ENCODE results near the gene PRR23E.

Gene PRR23E

GRCh38 chr3:127192576-127193232, at the start of gene PRR23E:
TSS of gene PRR23E (plus strand) at chr3:127193131. CDS start at chr3:127196686, 3,555 bp downstream.
- Mint-ChIP-seq H3K36me3 (ENCODE audit: low read depth) (no peaks in the 10 kb centered on the region), H3K9me3 (peaks cover 7% of the 10 kb centered on the region), H3K27ac (no peak within 1 kb of the TSS), H3K27me3 (no peaks in the 10 kb centered on the region), H3K4me1 (ENCODE audit: low read depth) (no peaks in the 10 kb centered on the region), H3K4me3 (no peak within 1 kb of the TSS)
- no peak for DNase-seq

DNA sequence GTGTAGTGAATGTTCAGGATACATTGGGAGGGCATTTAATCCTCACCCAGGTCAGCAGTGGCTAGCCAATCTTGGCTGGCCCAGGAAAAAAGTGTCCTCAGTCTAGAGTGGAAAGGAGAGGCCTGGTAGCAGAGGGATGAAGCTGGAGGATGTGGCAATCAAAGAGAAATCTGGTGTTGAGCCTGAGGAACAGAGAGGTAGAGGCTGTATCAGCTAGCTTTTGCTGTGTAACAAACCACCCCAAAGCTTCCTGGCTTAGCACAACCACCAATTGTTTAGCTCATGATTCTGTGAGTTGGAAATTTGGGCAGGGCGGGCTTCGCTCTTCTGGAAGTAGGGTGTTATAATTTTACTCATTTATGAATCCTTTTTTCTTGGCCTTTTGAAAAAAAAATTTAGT, 49.8 kb upstream of the PRR23E start:
- Mint-ChIP-seq H3K27me3 (peaks cover 5% of the 10 kb centered on the region), H3K36me3 (ENCODE audit: low read depth) (no peaks in the 10 kb centered on the region), H3K4me1 (ENCODE audit: low read depth) (no peaks in the 10 kb centered on the region), H3K9me3 (peaks cover 3% of the 10 kb centered on the region), H3K27ac (no peak overlapping the region), H3K4me3 (no peak overlapping the region)
- no peak for DNase-seq

DNA sequence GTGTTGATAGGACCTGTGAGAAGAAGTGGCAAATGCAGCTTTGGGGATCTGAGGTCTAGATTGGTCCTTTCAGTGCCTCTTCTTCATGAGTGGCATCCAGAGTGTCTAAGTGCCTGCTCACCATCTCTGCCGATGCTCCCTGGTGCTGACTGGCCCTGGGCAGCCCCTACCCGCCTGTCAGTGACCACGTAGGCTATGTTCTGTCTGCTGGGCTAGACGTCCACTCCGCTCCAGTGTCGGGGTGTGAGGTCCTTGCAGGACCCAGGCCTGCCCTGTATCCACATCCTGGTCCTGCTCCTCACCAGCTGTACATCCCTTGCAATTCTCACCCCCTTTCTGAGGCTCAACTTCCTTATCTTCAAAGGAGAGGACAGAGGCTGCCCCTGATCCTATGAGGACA, 48.3 kb upstream of the PRR23E start:
- Mint-ChIP-seq H3K27me3 (no peaks in the 10 kb centered on the region), H3K4me1 (ENCODE audit: low read depth) (no peaks in the 10 kb centered on the region), H3K9me3 (peaks cover 3% of the 10 kb centered on the region), H3K4me3 (no peak overlapping the region), H3K36me3 (ENCODE audit: low read depth) (no peaks in the 10 kb centered on the region), H3K27ac (no peak overlapping the region)
- DNase-seq, result no peak

DNA sequence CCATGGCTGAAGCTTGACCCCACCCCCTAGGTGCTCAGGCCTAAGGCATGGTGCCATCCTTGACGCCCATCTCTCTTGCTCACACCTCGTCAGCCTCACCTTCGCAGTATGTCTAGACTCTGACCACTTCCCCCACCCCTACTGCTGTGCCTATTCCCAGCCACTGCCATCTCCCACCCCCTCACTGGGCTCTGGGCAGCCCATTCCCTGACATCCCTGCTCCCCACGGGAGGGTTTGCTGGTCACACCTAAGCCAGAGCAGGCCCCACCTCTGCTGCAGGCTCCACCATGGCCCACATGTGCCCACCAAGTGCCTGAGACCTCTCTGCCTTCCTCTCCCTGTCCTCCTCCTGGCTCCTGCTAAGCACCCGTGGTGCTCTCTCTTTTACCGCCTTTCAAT, 47.7 kb upstream of the PRR23E start:
- peaks cover 3% of the 10 kb centered on the region for H3K9me3 Mint-ChIP-seq
- no peaks in the 10 kb centered on the region for H3K4me1 Mint-ChIP-seq (ENCODE audit: low read depth)
- H3K27ac Mint-ChIP-seq, result no peak overlapping the region
- no peaks in the 10 kb centered on the region for H3K36me3 Mint-ChIP-seq (ENCODE audit: low read depth)
- no peak for DNase-seq
- H3K4me3 Mint-ChIP-seq, result no peak overlapping the region
- H3K27me3 Mint-ChIP-seq, result no peaks in the 10 kb centered on the region

- peaks cover 3% of the 10 kb centered on the region for H3K9me3 Mint-ChIP-seq
- no peak overlapping the region for H3K27ac Mint-ChIP-seq
- no peaks in the 10 kb centered on the region for H3K36me3 Mint-ChIP-seq (ENCODE audit: low read depth)
- DNase-seq, result no peak
- H3K4me1 Mint-ChIP-seq (ENCODE audit: low read depth), result no peaks in the 10 kb centered on the region
- no peak overlapping the region for H3K4me3 Mint-ChIP-seq
- H3K27me3 Mint-ChIP-seq, result peaks cover 3% of the 10 kb centered on the region
Observed at GRCh38 chr3:127147291-127147885, 45.5 kb upstream of the PRR23E start.

DNA sequence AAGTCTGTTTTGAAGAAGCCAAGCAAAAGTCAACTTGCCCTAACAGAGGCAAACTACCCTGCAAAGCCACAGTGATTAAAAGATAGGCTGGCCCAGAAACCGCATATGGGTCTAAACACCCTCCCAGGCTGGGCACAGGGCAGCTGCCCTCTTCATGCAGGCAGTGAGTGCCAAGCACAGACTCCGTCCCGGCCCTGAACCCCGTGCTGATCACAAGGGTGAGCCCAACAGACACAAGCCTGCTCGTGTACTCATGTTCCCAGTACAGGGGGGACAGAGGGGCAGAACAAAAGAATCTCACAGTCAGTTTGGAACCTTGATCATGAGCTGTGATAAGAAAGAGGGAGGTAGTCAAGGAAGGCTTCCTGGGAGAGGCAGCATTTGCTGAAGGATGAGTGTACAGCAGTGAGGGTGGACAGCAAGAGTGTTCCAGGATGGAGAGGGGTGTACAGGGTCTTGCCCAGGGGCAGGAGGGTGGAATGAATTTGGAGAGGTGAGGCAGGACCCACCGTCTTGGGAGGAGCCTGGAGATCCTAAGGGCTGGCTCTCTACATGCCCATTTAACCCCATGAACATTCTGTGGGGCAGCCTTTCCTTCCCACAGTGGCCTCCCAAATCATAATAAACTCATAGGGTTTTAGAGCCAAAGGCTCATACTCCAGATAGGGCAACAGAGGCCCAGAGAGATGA, 43.2 kb upstream of the PRR23E start:
- H3K4me3 Mint-ChIP-seq, result no peak overlapping the region
- H3K27me3 Mint-ChIP-seq, result peaks cover 3% of the 10 kb centered on the region

GRCh38 chr3:127150513-127151250, 42.2 kb upstream of the PRR23E start:
- Mint-ChIP-seq H3K36me3 (ENCODE audit: low read depth) (no peaks in the 10 kb centered on the region), H3K27me3 (peaks cover 3% of the 10 kb centered on the region), H3K27ac (no peak overlapping the region), H3K4me1 (ENCODE audit: low read depth) (no peaks in the 10 kb centered on the region), H3K9me3 (no peaks in the 10 kb centered on the region), H3K4me3 (no peak overlapping the region)
- DNase-seq, result peak; percentile 2

More for the DNA sequence above, 43.2 kb upstream of the PRR23E start:
- H3K27ac Mint-ChIP-seq, result no peak overlapping the region
- no peaks in the 10 kb centered on the region for H3K4me1 Mint-ChIP-seq (ENCODE audit: low read depth)
- no peaks in the 10 kb centered on the region for H3K36me3 Mint-ChIP-seq (ENCODE audit: low read depth)
- DNase-seq, result peak; percentile 8
- no peaks in the 10 kb centered on the region for H3K9me3 Mint-ChIP-seq

- Mint-ChIP-seq H3K4me3 (no peak overlapping the region), H3K36me3 (ENCODE audit: low read depth) (no peaks in the 10 kb centered on the region), H3K27me3 (peaks cover 3% of the 10 kb centered on the region), H3K9me3 (no peaks in the 10 kb centered on the region), H3K4me1 (ENCODE audit: low read depth) (no peaks in the 10 kb centered on the region), H3K27ac (no peak overlapping the region)
- DNase-seq, result no peak
Observed at GRCh38 chr3:127151251-127151564, 41.7 kb upstream of the PRR23E start.

GRCh38 chr3:127151992-127152650, 40.8 kb upstream of the PRR23E start:
- Mint-ChIP-seq H3K27ac (no peak overlapping the region), H3K36me3 (ENCODE audit: low read depth) (no peaks in the 10 kb centered on the region)
- no peak for DNase-seq

DNA sequence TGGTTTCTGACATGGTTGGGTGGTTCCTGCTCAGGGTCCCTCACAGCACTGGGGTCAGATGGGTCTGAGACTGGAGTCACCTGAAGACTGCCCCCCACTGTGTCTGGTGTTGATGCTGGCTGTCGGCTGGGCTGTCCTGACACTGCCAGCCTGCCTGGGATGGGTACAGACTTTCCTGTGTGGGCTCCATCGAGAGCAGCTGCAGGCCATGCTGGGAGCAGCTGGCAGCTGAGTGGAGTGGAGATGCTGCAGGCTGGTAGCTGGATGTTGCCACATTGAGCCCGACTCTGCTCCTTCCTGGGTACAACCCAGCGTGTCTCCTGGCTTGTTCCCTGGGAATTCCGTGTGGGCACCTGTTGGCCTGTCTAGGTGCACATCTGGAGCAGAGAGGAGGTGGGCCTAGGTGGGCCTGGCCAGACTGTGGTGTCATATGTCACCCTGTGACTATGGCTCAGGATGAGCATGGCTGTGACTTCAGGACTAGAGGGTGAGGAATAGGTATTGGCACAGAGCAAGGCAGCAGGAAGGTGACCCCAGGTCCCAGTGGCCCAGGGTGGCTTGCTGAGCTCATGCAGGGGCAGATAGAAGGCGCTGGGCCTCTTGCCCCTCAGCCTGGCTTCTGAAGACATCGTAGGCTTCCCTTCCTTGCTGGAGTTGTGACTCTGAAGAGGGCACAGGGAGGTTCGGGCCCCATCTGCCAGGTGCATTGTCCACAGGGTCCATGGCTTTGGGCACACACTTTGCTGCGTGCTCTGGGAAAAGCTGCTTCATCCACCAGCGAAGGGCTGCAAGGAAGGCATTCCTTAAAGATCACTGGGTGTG, 40.0 kb upstream of the PRR23E start:
- Mint-ChIP-seq H3K27ac (no peak overlapping the region), H3K27me3 (peaks cover 6% of the 10 kb centered on the region)
- DNase-seq, result peak; percentile 17

More at GRCh38 chr3:127151992-127152650, 40.8 kb upstream of the PRR23E start:
- Mint-ChIP-seq H3K27me3 (peaks cover 3% of the 10 kb centered on the region), H3K4me1 (ENCODE audit: low read depth) (no peaks in the 10 kb centered on the region), H3K9me3 (no peaks in the 10 kb centered on the region), H3K4me3 (no peak overlapping the region)

DNA sequence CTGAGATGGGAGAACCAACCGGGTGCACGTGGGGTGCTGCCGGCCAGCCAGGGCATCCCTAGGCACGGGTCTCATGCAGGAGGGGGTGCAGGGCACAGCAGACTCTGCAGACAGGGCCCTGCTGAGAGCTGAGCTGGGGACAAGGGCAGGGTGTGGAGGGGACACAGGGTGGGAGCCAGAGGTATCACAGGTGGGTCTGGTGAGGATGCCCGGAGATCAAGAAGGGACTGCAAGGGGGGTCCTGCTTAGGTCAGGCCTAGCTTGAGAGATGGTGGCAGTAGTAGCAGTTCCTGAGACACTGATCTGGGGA, 39.5 kb upstream of the PRR23E start:
- no peak overlapping the region for H3K4me3 Mint-ChIP-seq
- H3K9me3 Mint-ChIP-seq, result no peaks in the 10 kb centered on the region
- no peaks in the 10 kb centered on the region for H3K4me1 Mint-ChIP-seq (ENCODE audit: low read depth)
- H3K27me3 Mint-ChIP-seq, result peaks cover 7% of the 10 kb centered on the region
- peak; percentile 13 for DNase-seq
- no peak overlapping the region for H3K27ac Mint-ChIP-seq
- no peaks in the 10 kb centered on the region for H3K36me3 Mint-ChIP-seq (ENCODE audit: low read depth)

More for the DNA sequence above, 40.0 kb upstream of the PRR23E start:
- H3K4me3 Mint-ChIP-seq, result no peak overlapping the region
- H3K36me3 Mint-ChIP-seq (ENCODE audit: low read depth), result no peaks in the 10 kb centered on the region
- no peaks in the 10 kb centered on the region for H3K9me3 Mint-ChIP-seq
- no peaks in the 10 kb centered on the region for H3K4me1 Mint-ChIP-seq (ENCODE audit: low read depth)

DNA sequence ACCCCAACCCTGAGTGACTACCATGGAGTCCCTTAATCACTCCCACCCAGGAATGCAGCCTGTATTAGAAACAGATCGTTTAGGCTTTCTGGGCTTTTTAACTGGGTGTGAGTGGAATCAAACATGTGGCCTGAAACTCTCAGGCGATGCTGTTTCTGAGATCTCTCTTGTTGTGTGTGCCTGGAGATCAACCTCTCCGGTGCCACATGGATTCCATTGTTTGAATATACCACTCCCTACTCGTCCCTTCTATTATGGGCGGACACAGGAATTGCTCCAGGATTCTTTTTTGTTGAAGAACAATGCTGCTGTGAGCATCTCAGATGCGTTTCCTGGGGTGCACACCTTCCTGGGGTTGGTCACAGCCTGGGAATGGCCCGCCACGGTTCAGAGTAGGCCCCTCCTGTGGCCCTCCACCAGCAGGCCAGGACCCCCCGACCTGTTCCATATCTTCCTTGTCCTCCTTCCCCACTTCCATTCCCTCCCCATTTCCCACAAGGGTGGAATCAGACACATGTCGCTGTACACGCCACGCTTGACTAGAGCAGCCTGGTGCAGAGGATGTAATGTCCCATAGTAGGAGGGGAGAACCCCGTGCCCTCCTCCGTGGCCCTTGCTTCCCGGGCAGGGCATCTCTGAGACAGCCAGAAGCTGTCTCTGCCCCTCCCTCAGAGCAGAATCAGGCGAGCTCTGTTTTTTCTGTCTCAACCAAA, 36.4 kb upstream of the PRR23E start:
- H3K27ac Mint-ChIP-seq, result no peak overlapping the region
- H3K36me3 Mint-ChIP-seq (ENCODE audit: low read depth), result no peaks in the 10 kb centered on the region
- peaks cover 11% of the 10 kb centered on the region for H3K27me3 Mint-ChIP-seq
- H3K4me1 Mint-ChIP-seq (ENCODE audit: low read depth), result no peaks in the 10 kb centered on the region
- H3K4me3 Mint-ChIP-seq, result no peak overlapping the region
- peak; percentile 16 for DNase-seq
- no peaks in the 10 kb centered on the region for H3K9me3 Mint-ChIP-seq

DNA sequence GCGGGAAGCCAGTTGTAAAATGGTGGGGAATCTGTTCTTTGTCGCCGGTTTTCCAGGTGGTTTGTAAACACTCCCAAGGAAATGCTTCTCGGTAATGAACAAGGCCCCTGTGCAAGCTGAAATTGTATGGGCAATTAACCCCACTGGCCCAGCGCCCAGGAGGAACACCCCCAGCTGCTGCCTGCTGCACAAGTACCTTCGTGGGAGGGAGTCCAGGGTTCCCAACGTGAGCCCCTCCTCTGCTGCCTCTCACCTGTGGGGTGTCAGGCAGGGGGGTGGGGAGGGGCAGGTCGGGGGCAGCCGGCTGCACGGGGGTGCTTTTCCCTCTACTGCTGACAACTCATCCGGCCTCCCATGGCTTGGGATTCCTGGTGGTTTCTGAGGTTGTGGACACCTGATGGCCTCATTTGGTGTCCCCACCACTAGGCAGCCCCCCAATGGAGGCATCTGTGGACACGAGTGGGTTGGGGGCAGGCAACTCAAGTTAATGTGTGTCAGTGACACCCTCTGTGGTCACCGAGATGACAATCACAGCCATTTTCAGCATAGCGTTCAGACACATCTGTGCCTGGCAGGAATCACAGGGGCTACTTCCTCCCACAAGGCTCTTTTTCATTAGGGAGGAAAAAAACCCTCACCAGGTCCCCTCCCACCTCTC, 35.6 kb upstream of the PRR23E start:
- Mint-ChIP-seq H3K4me3 (no peak overlapping the region), H3K27me3 (peaks cover 11% of the 10 kb centered on the region), H3K36me3 (ENCODE audit: low read depth) (no peaks in the 10 kb centered on the region), H3K4me1 (ENCODE audit: low read depth) (no peaks in the 10 kb centered on the region), H3K27ac (no peak overlapping the region), H3K9me3 (no peaks in the 10 kb centered on the region)
- peak; percentile 12 for DNase-seq

Data from activated T-cell treated with anti-CD3 and anti-CD28 coated beads, Interleukin-2, amount 50 U/mL, for 24 hours (primary cell).